Osteoblast (primary cell): Measurements from ENCODE around the gene CSMD2. TPM values are rescaled to one million over a fixed set of nuclear protein-coding genes. Genes with fewer than 3 reads are reported as not detected.

ENCODE experiments used
- DNase-seq: peaks from one replicate; pipeline ENCODE4 v3.0.0; 2011; ENCODE audit warnings: low spot score, mixed read lengths; ENCODE audit not compliant: insufficient read length; ENCODE audit errors: missing footprints
- H2AFZ ChIP-seq: 2 replicates; pipeline ENCODE4 v1.6.0; 2011; ENCODE audit warnings: mild to moderate bottlenecking, low read length
- H3K27ac ChIP-seq: 2 replicates; pipeline ENCODE4 v1.5.1; 2011; ENCODE audit warnings: mild to moderate bottlenecking, low read depth, low read length, moderate library complexity
- H3K27me3 ChIP-seq: 2 replicates; pipeline ENCODE4 v1.6.0; 2012; ENCODE audit warnings: mild to moderate bottlenecking, control low read depth, inconsistent platforms, low read length, moderate library complexity; ENCODE audit not compliant: insufficient read depth
- H3K36me3 ChIP-seq: 2 replicates; pipeline ENCODE4 v1.5.1; 2011; ENCODE audit warnings: mild to moderate bottlenecking, low read length, control low read depth, moderate library complexity; ENCODE audit not compliant: insufficient read depth
- H3K4me1 ChIP-seq: 2 replicates; pipeline ENCODE4 v1.5.1; 2011; ENCODE audit warnings: mild to moderate bottlenecking, low read length, control low read depth, moderate library complexity; ENCODE audit not compliant: insufficient read depth
- H3K4me2 ChIP-seq: 2 replicates; pipeline ENCODE4 v1.6.0; 2011; ENCODE audit warnings: mild to moderate bottlenecking, low read length; ENCODE audit not compliant: insufficient read depth
- H3K4me3 ChIP-seq: fragments of 200-600 bp; sonication (generic); 3 replicates; pipeline ENCODE4 v1.5.1; 2012; ENCODE audit warnings: mild to moderate bottlenecking, low read length, inconsistent platforms; ENCODE audit not compliant: insufficient read depth
- H3K79me2 ChIP-seq: 2 replicates; pipeline ENCODE4 v1.6.0; 2012; ENCODE audit warnings: mild to moderate bottlenecking, low read length, control low read depth, inconsistent platforms; ENCODE audit not compliant: insufficient read depth
- H3K9me3 ChIP-seq: 2 replicates; pipeline ENCODE4 v1.5.1; 2011; ENCODE audit warnings: low read depth, low read length, control low read depth
- H4K20me1 ChIP-seq: 2 replicates; pipeline ENCODE4 v1.6.0; 2012; ENCODE audit warnings: mild to moderate bottlenecking, low read length, control low read depth; ENCODE audit not compliant: insufficient read depth
- CTCF ChIP-seq: IDR thresholded peaks from 2 replicates; pipeline ENCODE4 v1.5.1; 2011; ENCODE audit warnings: mild to moderate bottlenecking, low read depth, low read length, moderate library complexity; ENCODE audit errors: extremely low read depth
- total RNA-seq: library from RNA; depleted of rRNA; stranded (reverse); fragments of >200 nt; gene quantifications from 2 replicates; pipeline ENCODE4 v1.2.3, GENCODE V29; 2012

The CSMD2 gene
- total RNA-seq, result 0.36 and 0.88 TPM in 2 replicates

DNA sequence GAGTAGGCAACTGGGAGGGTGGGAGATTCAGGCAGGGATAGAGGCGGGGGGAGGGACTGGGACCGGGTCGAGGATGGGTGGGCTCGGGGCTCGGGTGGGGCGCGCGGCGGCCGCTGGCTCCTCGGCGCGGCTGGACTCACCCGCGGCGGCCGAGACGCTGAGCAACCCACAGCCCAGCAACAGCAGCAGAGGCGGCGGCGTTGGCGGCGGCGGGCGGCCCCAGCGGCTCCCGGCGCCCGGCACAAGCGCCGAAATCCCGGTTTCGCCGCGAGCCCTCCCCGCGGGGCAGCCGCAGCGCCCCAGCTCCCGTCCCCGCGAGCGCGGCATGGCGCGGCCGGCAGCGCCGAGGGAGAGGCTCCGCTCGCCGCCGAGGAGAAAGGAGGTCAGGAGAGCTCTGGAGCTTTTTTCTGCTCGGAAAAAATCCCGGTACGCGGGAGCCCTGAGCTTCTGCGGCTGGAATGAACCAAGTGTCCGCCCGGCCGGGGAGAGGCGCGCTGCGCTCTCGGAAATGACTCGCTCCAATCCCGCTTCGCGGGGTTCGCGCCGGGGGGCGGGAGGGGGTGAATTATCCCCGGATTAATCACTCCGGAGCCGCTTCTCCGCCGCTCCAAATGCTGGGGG, at the start of gene CSMD2:
Gene CSMD2, minus strand, starts transcription at position 460 of the 621 bp plus-strand sequence. Its CDS starts 133 bp downstream, at position 327.
- no peak for TF ChIP-seq CTCF
- Histone ChIP-seq H3K4me1 (peaks cover 12% of the 10 kb centered on the region), H2AFZ (no peak within 1 kb of the TSS), H4K20me1 (no peaks in the 10 kb centered on the region), H3K36me3 (no peaks in the 10 kb centered on the region), H3K27ac (no peak within 1 kb of the TSS), H3K4me2 (peak within 1 kb of the TSS; percentile 32), H3K79me2 (no peaks in the 10 kb centered on the region), H3K9me3 (no peaks in the 10 kb centered on the region), H3K4me3 (peak within 1 kb of the TSS; percentile 57), H3K27me3 (peaks cover 31% of the 10 kb centered on the region)
- peak; percentile 89 for DNase-seq

DNA sequence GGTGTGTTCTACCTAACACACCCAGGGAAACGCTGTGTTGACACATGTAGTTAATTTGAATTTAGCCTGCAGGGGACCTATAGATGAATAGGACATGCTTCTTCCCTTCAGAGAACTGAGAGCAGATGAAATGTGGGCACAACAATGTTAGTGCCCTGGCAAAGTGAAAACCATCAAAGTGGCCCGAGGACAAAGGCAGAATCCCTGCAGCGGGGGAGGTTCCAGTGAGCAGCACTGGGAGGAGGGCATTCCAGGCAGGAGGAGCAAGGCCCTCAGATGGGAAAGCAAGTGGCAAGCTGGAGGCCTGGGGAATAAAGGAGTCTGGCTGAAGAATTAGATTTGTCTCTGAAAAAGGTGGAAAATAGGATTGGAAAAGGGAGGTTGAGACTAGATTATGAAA, 48.9 kb upstream of the CSMD2 start:
- no peak for DNase-seq
- Histone ChIP-seq H3K4me3 (no peak overlapping the region), H3K79me2 (no peaks in the 10 kb centered on the region), H3K9me3 (no peaks in the 10 kb centered on the region), H3K27me3 (no peaks in the 10 kb centered on the region), H3K4me2 (no peak overlapping the region), H3K4me1 (no peaks in the 10 kb centered on the region), H4K20me1 (no peaks in the 10 kb centered on the region), H3K27ac (no peak overlapping the region), H2AFZ (no peak overlapping the region), H3K36me3 (no peaks in the 10 kb centered on the region)
- TF ChIP-seq CTCF, result no peak

- Histone ChIP-seq H3K9me3 (no peaks in the 10 kb centered on the region), H3K36me3 (no peaks in the 10 kb centered on the region), H3K4me1 (no peaks in the 10 kb centered on the region), H3K27me3 (no peaks in the 10 kb centered on the region), H4K20me1 (no peaks in the 10 kb centered on the region), H3K79me2 (no peaks in the 10 kb centered on the region), H3K4me3 (no peak overlapping the region), H2AFZ (no peak overlapping the region), H3K27ac (no peak overlapping the region), H3K4me2 (no peak overlapping the region)
- no peak for TF ChIP-seq CTCF
- DNase-seq, result no peak
These were observed 47.6 kb upstream of the CSMD2 start for GRCh38 chr1:34212673-34213072.

DNA sequence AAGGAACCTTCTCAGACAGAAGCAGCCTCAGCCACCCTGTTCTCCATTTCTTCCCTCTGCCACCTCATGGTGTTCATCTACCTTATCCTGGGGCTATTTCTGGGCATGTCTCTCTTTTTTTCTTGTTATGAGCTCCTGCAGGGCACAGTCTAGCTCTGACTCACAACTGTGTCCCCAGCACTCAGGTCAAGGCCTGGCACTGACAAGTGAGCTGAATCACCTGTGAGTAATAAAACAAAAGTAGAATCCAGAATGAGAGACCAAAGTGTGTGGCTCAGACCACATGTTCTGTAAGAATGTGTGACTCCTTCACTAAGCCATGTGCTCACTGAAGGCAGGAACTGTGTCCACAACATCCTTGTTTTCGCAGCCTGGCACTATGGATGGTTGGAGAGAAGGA, 34.9 kb upstream of the CSMD2 start:
- DNase-seq, result no peak
- Histone ChIP-seq H3K4me1 (no peaks in the 10 kb centered on the region), H3K27ac (no peak overlapping the region), H3K27me3 (no peaks in the 10 kb centered on the region), H2AFZ (no peak overlapping the region), H3K79me2 (no peaks in the 10 kb centered on the region), H3K4me2 (no peak overlapping the region), H4K20me1 (no peaks in the 10 kb centered on the region), H3K36me3 (no peaks in the 10 kb centered on the region), H3K9me3 (no peaks in the 10 kb centered on the region), H3K4me3 (no peak overlapping the region)
- TF ChIP-seq CTCF, result no peak
